ENCODE results near the gene KNDC1. TPM values are rescaled to one million over a fixed set of nuclear protein-coding genes. Genes with fewer than 3 reads are reported as not detected.

Gene KNDC1
- total RNA-seq, 2 donors from 2014 or later: 0.07 TPM; not detected in 1

DNA sequence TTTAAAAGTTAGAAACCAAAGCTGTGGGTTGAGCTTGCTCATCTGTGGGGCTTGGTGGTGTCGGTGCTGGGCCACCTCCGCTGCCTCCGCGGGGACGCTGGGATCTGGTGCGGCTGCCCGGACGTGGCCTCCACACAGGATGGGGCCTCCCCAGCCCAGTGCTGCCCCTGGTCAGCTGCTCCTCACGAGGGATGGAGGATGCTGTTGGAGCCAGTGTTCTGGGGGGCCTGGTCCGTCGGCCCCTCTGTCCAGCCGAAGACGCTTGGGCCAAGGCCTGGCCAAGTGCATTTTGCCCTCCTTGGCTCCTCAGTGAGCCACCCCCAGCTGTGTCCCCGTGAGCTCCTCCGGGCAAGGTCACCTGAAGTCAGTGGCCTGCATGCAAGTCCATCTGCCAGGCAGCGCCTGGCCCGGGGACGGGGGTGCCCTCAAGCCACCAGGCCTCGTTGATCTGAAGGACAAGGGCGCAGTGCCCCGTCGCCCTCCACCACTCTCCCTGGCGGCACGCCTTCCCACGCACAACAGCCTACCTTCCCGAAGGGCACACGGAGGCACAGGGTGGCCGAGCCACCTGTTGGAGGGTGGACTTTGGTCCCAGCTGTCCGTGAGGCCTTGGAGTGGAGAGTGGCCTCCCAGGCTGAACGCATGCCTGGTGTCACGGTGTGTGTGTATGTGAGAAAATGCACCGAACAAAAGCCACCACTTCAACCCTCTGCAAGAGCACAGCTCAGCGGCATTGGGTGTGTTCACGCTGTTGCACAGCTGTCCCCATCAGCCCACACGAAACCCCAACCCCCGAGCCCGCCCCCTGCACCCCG is 27.3 kb downstream of the KNDC1 start:
- Mint-ChIP-seq H3K27ac (no peak overlapping the region), H3K36me3 (peaks cover 0 to 5% of the 10 kb centered on the region in 2 donors), H3K9me3 (peaks cover 0 to 8% of the 10 kb centered on the region in 2 donors)
- ATAC-seq: no peak
- no peak for DNase-seq (ENCODE audit: low spot score in 2 of 2)

GRCh38 chr10:133187906-133188681 is 28.1 kb downstream of the KNDC1 start:
- Mint-ChIP-seq H3K36me3 (peaks cover 0 to 5% of the 10 kb centered on the region in 2 donors), H3K27ac (no peak overlapping the region), H3K9me3 (peaks cover 0 to 8% of the 10 kb centered on the region in 2 donors)
- no peak for DNase-seq (ENCODE audit: low spot score in 2 of 2)
- ATAC-seq: no peak

- Mint-ChIP-seq H3K27ac (no peak overlapping the region), H3K36me3 (peaks cover 0 to 5% of the 10 kb centered on the region in 2 donors), H3K9me3 (peaks cover 0 to 9% of the 10 kb centered on the region in 2 donors)
- ATAC-seq (no peak), DNase-seq (ENCODE audit: low spot score in 2 of 2) (no peak)
These were observed 29.2 kb downstream of the KNDC1 start for GRCh38 chr10:133189256-133189655.

DNA sequence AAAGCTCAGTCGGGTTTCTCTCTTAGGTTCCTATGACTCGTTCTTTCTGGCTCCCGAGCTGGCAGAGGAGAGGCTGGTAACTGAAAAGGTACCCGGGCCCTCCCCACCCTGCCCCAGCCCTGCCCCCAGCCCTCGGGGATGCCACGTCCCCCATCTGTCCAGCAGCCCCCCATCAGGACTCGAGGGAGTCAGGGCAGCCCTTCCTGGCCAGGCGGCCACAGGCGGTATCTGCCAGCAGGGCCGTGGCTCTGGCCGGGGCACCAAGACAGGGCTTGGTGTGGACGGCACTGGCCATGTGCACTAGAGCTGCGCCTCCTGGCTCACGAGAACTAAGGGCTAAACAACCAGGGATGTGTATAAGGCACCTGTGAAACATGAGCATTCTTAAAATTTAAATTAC is 29.7 kb downstream of the KNDC1 start:
- ATAC-seq (no peak), DNase-seq (ENCODE audit: low spot score in 2 of 2) (no peak)
- Mint-ChIP-seq H3K36me3 (peaks cover 0 to 5% of the 10 kb centered on the region in 2 donors), H3K27ac (no peak overlapping the region), H3K9me3 (peaks cover 0 to 7% of the 10 kb centered on the region in 2 donors)

- DNase-seq (ENCODE audit: low spot score in 2 of 2) (no peak), ATAC-seq (no peak)
- Mint-ChIP-seq H3K27ac (no peak overlapping the region), H3K9me3 (peaks cover 0 to 7% of the 10 kb centered on the region in 2 donors), H3K36me3 (peaks cover 0 to 5% of the 10 kb centered on the region in 2 donors)
These were observed 30.2 kb downstream of the KNDC1 start for GRCh38 chr10:133190225-133190624.

DNA sequence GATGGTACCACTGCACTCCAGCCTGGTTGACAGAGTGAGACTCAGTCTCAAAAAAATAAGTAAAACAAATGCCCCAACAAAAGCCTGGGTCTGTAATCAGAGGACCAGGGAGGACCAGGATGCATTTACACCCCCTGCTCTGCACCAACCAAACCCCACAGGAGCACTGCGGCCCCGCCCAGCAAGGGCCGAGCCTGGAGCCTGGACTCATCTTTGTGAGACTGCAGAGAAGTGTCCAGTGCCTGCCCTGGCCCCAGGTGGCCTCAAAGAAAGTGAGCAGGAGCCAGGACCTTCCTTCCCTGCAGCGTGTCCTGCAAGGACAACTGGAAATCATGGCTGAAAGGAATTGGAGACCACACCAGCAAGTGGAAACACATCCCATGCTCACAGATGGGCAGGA is 31.6 kb downstream of the KNDC1 start:
- DNase-seq (ENCODE audit: low spot score in 2 of 2): no peak

GRCh38 chr10:133194151-133194550 is 34.1 kb downstream of the KNDC1 start:
- Mint-ChIP-seq H3K36me3 (peaks cover 0 to 5% of the 10 kb centered on the region in 2 donors), H3K27ac (no peak overlapping the region), H3K9me3 (peaks cover 0 to 7% of the 10 kb centered on the region in 2 donors)
- DNase-seq (ENCODE audit: low spot score in 2 of 2) (no peak), ATAC-seq (no peak)

More for the DNA sequence above, 31.6 kb downstream of the KNDC1 start:
- ATAC-seq: no peak
- H3K9me3 Mint-ChIP-seq: peaks cover 0 to 7% of the 10 kb centered on the region in 2 donors
- peaks cover 0 to 5% of the 10 kb centered on the region in 2 donors for H3K36me3 Mint-ChIP-seq
- no peak overlapping the region for H3K27ac Mint-ChIP-seq

GRCh38 chr10:133195096-133195495 is 35.1 kb downstream of the KNDC1 start:
- peaks cover 0 to 5% of the 10 kb centered on the region in 2 donors for H3K36me3 Mint-ChIP-seq
- peaks cover 0 to 7% of the 10 kb centered on the region in 2 donors for H3K9me3 Mint-ChIP-seq
- ATAC-seq (no peak), DNase-seq (ENCODE audit: low spot score in 2 of 2) (no peak)
- no peak overlapping the region for H3K27ac Mint-ChIP-seq

GRCh38 chr10:133195611-133196010 is 35.6 kb downstream of the KNDC1 start:
- no peak for ATAC-seq

GRCh38 chr10:133196221-133196915 is 36.3 kb downstream of the KNDC1 start:
- DNase-seq (ENCODE audit: low spot score in 2 of 2): no peak
- Mint-ChIP-seq H3K9me3 (peaks cover 0 to 7% of the 10 kb centered on the region in 2 donors), H3K27ac (no peak overlapping the region), H3K36me3 (peaks cover 0 to 5% of the 10 kb centered on the region in 2 donors)
- no peak for ATAC-seq

More at GRCh38 chr10:133195611-133196010, 35.6 kb downstream of the KNDC1 start:
- DNase-seq (ENCODE audit: low spot score in 2 of 2): no peak
- H3K36me3 Mint-ChIP-seq: peaks cover 0 to 5% of the 10 kb centered on the region in 2 donors
- H3K9me3 Mint-ChIP-seq: peaks cover 0 to 7% of the 10 kb centered on the region in 2 donors
- H3K27ac Mint-ChIP-seq: no peak overlapping the region

GRCh38 chr10:133196936-133197758 is 37.1 kb downstream of the KNDC1 start:
- Mint-ChIP-seq H3K27ac (no peak overlapping the region), H3K9me3 (peaks cover 0 to 4% of the 10 kb centered on the region in 2 donors), H3K36me3 (peaks cover 0 to under 1% of the 10 kb centered on the region in 2 donors)
- no peak for DNase-seq (ENCODE audit: low spot score in 2 of 2)
- no peak for ATAC-seq

DNA sequence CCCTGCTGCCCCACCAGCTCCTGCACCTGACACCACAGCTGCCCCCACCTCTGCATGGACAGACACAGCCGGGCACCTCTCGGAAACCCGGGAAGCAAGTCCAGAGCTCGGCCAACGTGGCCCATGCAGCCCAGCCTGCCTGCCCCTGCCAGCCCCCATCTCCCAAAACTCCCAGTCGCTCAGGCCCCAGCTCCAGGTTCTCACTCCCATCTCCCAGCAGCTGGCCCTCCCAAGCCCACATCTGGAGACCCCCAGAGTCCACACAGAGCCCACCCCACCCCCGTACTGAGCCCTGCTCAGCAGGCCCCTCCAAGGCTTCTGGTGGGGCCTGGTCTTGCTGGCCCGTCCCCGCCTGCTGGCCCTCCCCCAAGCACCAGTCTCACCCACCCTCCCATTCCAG is 37.8 kb downstream of the KNDC1 start:
- no peak for DNase-seq (ENCODE audit: low spot score in 2 of 2)
- no peaks in the 10 kb centered on the region for H3K36me3 Mint-ChIP-seq
- H3K9me3 Mint-ChIP-seq: peaks cover 0 to 4% of the 10 kb centered on the region in 2 donors
- no peak for ATAC-seq
- H3K27ac Mint-ChIP-seq: no peak overlapping the region

- ATAC-seq: no peak
- Mint-ChIP-seq H3K27ac (no peak overlapping the region), H3K9me3 (peaks cover 0 to 4% of the 10 kb centered on the region in 2 donors), H3K36me3 (no peaks in the 10 kb centered on the region)
- no peak for DNase-seq (ENCODE audit: low spot score in 2 of 2)
These were observed 38.2 kb downstream of the KNDC1 start for GRCh38 chr10:133198206-133198605.

- H3K9me3 Mint-ChIP-seq: peaks cover 0 to 2% of the 10 kb centered on the region in 2 donors
- DNase-seq (ENCODE audit: low spot score in 2 of 2): no peak
- no peaks in the 10 kb centered on the region for H3K36me3 Mint-ChIP-seq
- ATAC-seq: no peak
- no peak overlapping the region for H3K27ac Mint-ChIP-seq
These were observed 38.8 kb downstream of the KNDC1 start for GRCh38 chr10:133198621-133199487.

DNA sequence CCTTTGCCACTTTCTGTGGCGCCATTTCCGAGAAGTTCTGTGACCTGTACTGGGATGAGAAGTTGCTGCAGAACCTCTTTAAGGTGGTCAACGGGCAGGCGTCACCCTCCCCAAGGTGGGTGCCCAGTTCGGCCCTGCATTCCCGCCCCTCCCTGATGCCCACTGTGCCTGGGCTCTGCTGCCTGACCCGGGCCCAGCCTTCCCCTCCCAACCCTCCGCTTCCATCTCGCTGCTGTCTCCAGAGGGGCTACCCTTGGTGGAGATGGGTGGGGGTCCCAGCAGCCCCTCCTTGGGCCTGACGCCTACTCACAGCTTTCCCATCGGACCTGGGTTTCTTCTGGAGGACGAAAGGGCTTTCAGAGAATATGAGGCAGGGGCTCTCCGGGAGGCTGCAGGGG is 39.5 kb downstream of the KNDC1 start:
- Mint-ChIP-seq H3K27ac (no peak overlapping the region), H3K36me3 (no peaks in the 10 kb centered on the region), H3K9me3 (no peaks in the 10 kb centered on the region)
- ATAC-seq (no peak), DNase-seq (ENCODE audit: low spot score in 2 of 2) (no peak)

All from activated naive CD4-positive, alpha-beta T cell treated with anti-CD3 and anti-CD28 coated beads, Interleukin-2, amount 50 U/mL, for 72 hours (primary cell).